ENCODE measurements around the gene COL9A1.
A peak's percentile ranks its signal among the peaks of the same experiment; 100 is the strongest.
"Not testable (repeated sequence)": the region's sequence is repeated elsewhere in the genome, so short reads cannot be mapped to it uniquely, and the experiment has no call there.

Gene COL9A1

GRCh38 chr6:70303034-70303525 lies at the start of gene COL9A1:
TSS of gene COL9A1 (minus strand) at chr6:70303084. CDS start at chr6:70302924, 160 bp downstream.
- no peak for DNase-seq (ENCODE audit: insufficient read length, low spot score)
- FAIRE-seq = no peak

GRCh38 chr6:70351461-70351860 lies 48.6 kb upstream of the COL9A1 start:
- FAIRE-seq (no peak), DNase-seq (ENCODE audit: insufficient read length, low spot score) (no peak)

GRCh38 chr6:70345619-70346018 lies 42.7 kb upstream of the COL9A1 start:
- no peak for FAIRE-seq
- DNase-seq (ENCODE audit: insufficient read length, low spot score) = no peak

GRCh38 chr6:70343313-70343712 lies 40.4 kb upstream of the COL9A1 start:
- FAIRE-seq = no peak
- DNase-seq (ENCODE audit: insufficient read length, low spot score) = no peak

- not testable (repeated sequence) for FAIRE-seq; DNase-seq (ENCODE audit: insufficient read length, low spot score)
These were observed 36.9 kb upstream of the COL9A1 start for GRCh38 chr6:70339810-70340209.

- DNase-seq (ENCODE audit: insufficient read length, low spot score) (no peak), FAIRE-seq (no peak)
These were observed 35.9 kb upstream of the COL9A1 start for GRCh38 chr6:70338775-70339174.

GRCh38 chr6:70337743-70338105 lies 34.8 kb upstream of the COL9A1 start:
- FAIRE-seq (no peak), DNase-seq (ENCODE audit: insufficient read length, low spot score) (no peak)

- FAIRE-seq (no peak), DNase-seq (ENCODE audit: insufficient read length, low spot score) (no peak)
These were observed 34.3 kb upstream of the COL9A1 start for GRCh38 chr6:70336996-70337742.

GRCh38 chr6:70327036-70327435 lies 24.2 kb upstream of the COL9A1 start:
- DNase-seq (ENCODE audit: insufficient read length, low spot score) (no peak), FAIRE-seq (no peak)

GRCh38 chr6:70325009-70325408 lies 22.1 kb upstream of the COL9A1 start:
- DNase-seq (ENCODE audit: insufficient read length, low spot score) (no peak), FAIRE-seq (no peak)

- FAIRE-seq; DNase-seq (ENCODE audit: insufficient read length, low spot score): not testable (repeated sequence)
These were observed 14.9 kb upstream of the COL9A1 start for GRCh38 chr6:70317799-70318198.

- FAIRE-seq = peak; percentile 67
- DNase-seq (ENCODE audit: insufficient read length, low spot score) = no peak
These were observed 12.3 kb upstream of the COL9A1 start for GRCh38 chr6:70315079-70315751.

- DNase-seq (ENCODE audit: insufficient read length, low spot score) (no peak), FAIRE-seq (no peak)
These were observed 11.4 kb upstream of the COL9A1 start for GRCh38 chr6:70314296-70314695.

- no peak for DNase-seq (ENCODE audit: insufficient read length, low spot score)
- no peak for FAIRE-seq
These were observed 9.4 kb upstream of the COL9A1 start for GRCh38 chr6:70312165-70312745.

GRCh38 chr6:70310063-70310694 lies 7.3 kb upstream of the COL9A1 start:
- DNase-seq (ENCODE audit: insufficient read length, low spot score) (no peak), FAIRE-seq (no peak)

- FAIRE-seq (no peak), DNase-seq (ENCODE audit: insufficient read length, low spot score) (no peak)
These were observed 6.4 kb upstream of the COL9A1 start for GRCh38 chr6:70309243-70309642.

GRCh38 chr6:70308142-70308541 lies 5.3 kb upstream of the COL9A1 start:
- DNase-seq (ENCODE audit: insufficient read length, low spot score); FAIRE-seq: not testable (repeated sequence)

- DNase-seq (ENCODE audit: insufficient read length, low spot score) (no peak), FAIRE-seq (no peak)
These were observed 4.1 kb upstream of the COL9A1 start for GRCh38 chr6:70307008-70307407.

- no peak for DNase-seq (ENCODE audit: insufficient read length, low spot score)
- no peak for FAIRE-seq
These were observed 1.7 kb upstream of the COL9A1 start for GRCh38 chr6:70304616-70305015.

GRCh38 chr6:70299456-70299855 lies 3.4 kb downstream of the COL9A1 start:
- DNase-seq (ENCODE audit: insufficient read length, low spot score) (no peak), FAIRE-seq (no peak)

- no peak for FAIRE-seq
These were observed 4.8 kb downstream of the COL9A1 start for GRCh38 chr6:70298068-70298467.

More at GRCh38 chr6:70298068-70298467, 4.8 kb downstream of the COL9A1 start:
- DNase-seq (ENCODE audit: insufficient read length, low spot score) = no peak
